ENCODE results near the gene TMPRSS2.

TMPRSS2 gene

GRCh38 chr21:41507521-41508414 is at the start of gene TMPRSS2:
TSS of gene TMPRSS2 (minus strand) at chr21:41508158. CDS start at chr21:41498133, 10,025 bp downstream.
- DNase-seq = no peak

- no peak for DNase-seq
These were observed 47.1 kb upstream of the TMPRSS2 start for GRCh38 chr21:41555057-41555456.

GRCh38 chr21:41552254-41552653 is 44.3 kb upstream of the TMPRSS2 start:
- no peak for DNase-seq

- no peak for DNase-seq
These were observed 40.8 kb upstream of the TMPRSS2 start for GRCh38 chr21:41548781-41549180.

GRCh38 chr21:41547111-41547510 is 39.2 kb upstream of the TMPRSS2 start:
- no peak for DNase-seq

GRCh38 chr21:41545500-41546359 is 37.8 kb upstream of the TMPRSS2 start:
- DNase-seq = no peak

GRCh38 chr21:41542727-41543126 is 34.8 kb upstream of the TMPRSS2 start:
- no peak for DNase-seq

GRCh38 chr21:41537356-41537755 is 29.4 kb upstream of the TMPRSS2 start:
- no peak for DNase-seq

- DNase-seq = no peak
These were observed 28.8 kb upstream of the TMPRSS2 start for GRCh38 chr21:41536827-41537103.

GRCh38 chr21:41536076-41536826 is 28.3 kb upstream of the TMPRSS2 start:
- DNase-seq = no peak

- DNase-seq = no peak
These were observed 22.4 kb upstream of the TMPRSS2 start for GRCh38 chr21:41530366-41530765.

- DNase-seq = no peak
These were observed 21.8 kb upstream of the TMPRSS2 start for GRCh38 chr21:41529769-41530168.

- no peak for DNase-seq
These were observed 18.6 kb upstream of the TMPRSS2 start for GRCh38 chr21:41526478-41527087.

- no peak for DNase-seq
These were observed 15.2 kb upstream of the TMPRSS2 start for GRCh38 chr21:41523175-41523574.

- no peak for DNase-seq
These were observed 13.6 kb upstream of the TMPRSS2 start for GRCh38 chr21:41521489-41522027.

GRCh38 chr21:41520560-41521442 is 12.8 kb upstream of the TMPRSS2 start:
- DNase-seq = no peak

- DNase-seq = no peak
These were observed 12.0 kb upstream of the TMPRSS2 start for GRCh38 chr21:41519806-41520559.

- no peak for DNase-seq
These were observed 10.8 kb upstream of the TMPRSS2 start for GRCh38 chr21:41518757-41519156.

GRCh38 chr21:41511858-41512257 is 3.9 kb upstream of the TMPRSS2 start:
- no peak for DNase-seq

- DNase-seq = no peak
These were observed 2.5 kb upstream of the TMPRSS2 start for GRCh38 chr21:41510500-41510899.

GRCh38 chr21:41509733-41510132 is 1.8 kb upstream of the TMPRSS2 start:
- DNase-seq = no peak
